GM23338 (cell line): ENCODE measurements around the gene GRID2IP.

Source experiments
- EZH2 ChIP-seq: fragments of 200-600 bp; sonication (generic); IDR thresholded peaks from one replicate; pipeline ENCODE4 v1.8.0; 2017; ENCODE audit warnings: antibody characterized with exemption, mild to moderate bottlenecking, low read depth; ENCODE audit not compliant: unreplicated experiment
- EZH2phosphoT487 ChIP-seq: fragments of 200-600 bp; sonication (generic); IDR thresholded peaks from one replicate; pipeline ENCODE4 v1.8.1; 2018; ENCODE audit warnings: antibody characterized with exemption; ENCODE audit not compliant: unreplicated experiment
- JUNB ChIP-seq: IDR thresholded peaks from one replicate; pipeline ENCODE4 v1.6.1; 2016; ENCODE audit warnings: antibody characterized with exemption; ENCODE audit not compliant: unreplicated experiment
- POLR2AphosphoS5 ChIP-seq: IDR thresholded peaks from 2 replicates; pipeline ENCODE4 v1.6.1; 2016; ENCODE audit warnings: antibody characterized with exemption, low read depth
- STAT1 ChIP-seq: IDR thresholded peaks from one replicate; pipeline ENCODE4 v1.6.1; 2016; ENCODE audit warnings: antibody characterized with exemption; ENCODE audit not compliant: unreplicated experiment
- ZNF114 ChIP-seq: fragments of 250-450 bp; sonication (Bioruptor Pico); IDR thresholded peaks from 2 replicates; pipeline ENCODE4 v1.5.0; 2020; ENCODE audit warnings: mild to moderate bottlenecking, moderate library complexity
- ZNF331 ChIP-seq: fragments of 250-450 bp; sonication (Bioruptor Pico); IDR thresholded peaks from 2 replicates; pipeline ENCODE4 v1.5.0; 2020; ENCODE audit warnings: low read depth, mild to moderate bottlenecking, moderate library complexity
- TF ChIP-seq, protein P1 (sequence below), 2 experiments: fragments of 200-600 bp in 1 of 2; sonication (generic) in 1 of 2; conservative IDR thresholded peaks; 2 replicates each; pipeline versions ENCODE4 v1.5.1 to v1.6.1; 2016 to 2017; ENCODE audit warnings: antibody characterized with exemption in 2 of 2, low read depth in 2 of 2, mild to moderate bottlenecking in 2 of 2, moderate library complexity in 1 of 2
- TF ChIP-seq, protein P2 (sequence below): IDR thresholded peaks from one replicate; pipeline ENCODE4 v1.6.1; 2018; ENCODE audit warnings: antibody characterized with exemption; ENCODE audit not compliant: unreplicated experiment
- TF ChIP-seq, protein P3 (sequence below): fragments of 250-450 bp; sonication (Bioruptor Pico); IDR thresholded peaks from 2 replicates; pipeline ENCODE4 v1.5.0; 2020; ENCODE audit warnings: mild to moderate bottlenecking, moderate library complexity

DNA sequence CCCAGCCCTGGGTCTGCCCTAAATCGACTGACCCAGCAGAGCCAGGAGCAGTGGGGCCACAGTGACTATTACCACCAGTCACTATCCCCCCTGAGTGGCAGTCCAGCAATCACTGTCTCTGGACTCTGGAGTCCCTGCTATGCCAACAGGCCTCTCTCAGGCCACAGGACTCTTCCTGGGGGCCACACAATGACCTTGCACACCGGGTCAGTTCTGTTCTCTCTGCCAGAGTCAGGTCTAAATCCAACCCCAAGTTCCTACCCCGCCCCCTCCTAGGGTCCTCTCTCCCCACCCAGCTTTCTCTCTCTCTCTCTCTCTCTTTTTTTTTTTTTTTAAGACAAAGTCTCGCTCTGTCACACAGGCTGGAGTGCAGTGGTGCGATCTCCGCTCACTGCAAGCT is 21.6 kb downstream of the GRID2IP start:
- TF ChIP-seq, protein P1, sequence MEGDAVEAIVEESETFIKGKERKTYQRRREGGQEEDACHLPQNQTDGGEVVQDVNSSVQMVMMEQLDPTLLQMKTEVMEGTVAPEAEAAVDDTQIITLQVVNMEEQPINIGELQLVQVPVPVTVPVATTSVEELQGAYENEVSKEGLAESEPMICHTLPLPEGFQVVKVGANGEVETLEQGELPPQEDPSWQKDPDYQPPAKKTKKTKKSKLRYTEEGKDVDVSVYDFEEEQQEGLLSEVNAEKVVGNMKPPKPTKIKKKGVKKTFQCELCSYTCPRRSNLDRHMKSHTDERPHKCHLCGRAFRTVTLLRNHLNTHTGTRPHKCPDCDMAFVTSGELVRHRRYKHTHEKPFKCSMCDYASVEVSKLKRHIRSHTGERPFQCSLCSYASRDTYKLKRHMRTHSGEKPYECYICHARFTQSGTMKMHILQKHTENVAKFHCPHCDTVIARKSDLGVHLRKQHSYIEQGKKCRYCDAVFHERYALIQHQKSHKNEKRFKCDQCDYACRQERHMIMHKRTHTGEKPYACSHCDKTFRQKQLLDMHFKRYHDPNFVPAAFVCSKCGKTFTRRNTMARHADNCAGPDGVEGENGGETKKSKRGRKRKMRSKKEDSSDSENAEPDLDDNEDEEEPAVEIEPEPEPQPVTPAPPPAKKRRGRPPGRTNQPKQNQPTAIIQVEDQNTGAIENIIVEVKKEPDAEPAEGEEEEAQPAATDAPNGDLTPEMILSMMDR (conservative IDR thresholded peaks at IDR 0.05; ENCODE audit: low read depth in 2 of 2) = no peak
- TF ChIP-seq EZH2phosphoT487 (no peak), EZH2 (no peak), POLR2AphosphoS5 (no peak), ZNF331 (CRISPR knock-in tag) (no peak), ZNF114 (CRISPR knock-in tag) (no peak), STAT1 (no peak), JUNB (no peak)
- TF ChIP-seq, protein P2, sequence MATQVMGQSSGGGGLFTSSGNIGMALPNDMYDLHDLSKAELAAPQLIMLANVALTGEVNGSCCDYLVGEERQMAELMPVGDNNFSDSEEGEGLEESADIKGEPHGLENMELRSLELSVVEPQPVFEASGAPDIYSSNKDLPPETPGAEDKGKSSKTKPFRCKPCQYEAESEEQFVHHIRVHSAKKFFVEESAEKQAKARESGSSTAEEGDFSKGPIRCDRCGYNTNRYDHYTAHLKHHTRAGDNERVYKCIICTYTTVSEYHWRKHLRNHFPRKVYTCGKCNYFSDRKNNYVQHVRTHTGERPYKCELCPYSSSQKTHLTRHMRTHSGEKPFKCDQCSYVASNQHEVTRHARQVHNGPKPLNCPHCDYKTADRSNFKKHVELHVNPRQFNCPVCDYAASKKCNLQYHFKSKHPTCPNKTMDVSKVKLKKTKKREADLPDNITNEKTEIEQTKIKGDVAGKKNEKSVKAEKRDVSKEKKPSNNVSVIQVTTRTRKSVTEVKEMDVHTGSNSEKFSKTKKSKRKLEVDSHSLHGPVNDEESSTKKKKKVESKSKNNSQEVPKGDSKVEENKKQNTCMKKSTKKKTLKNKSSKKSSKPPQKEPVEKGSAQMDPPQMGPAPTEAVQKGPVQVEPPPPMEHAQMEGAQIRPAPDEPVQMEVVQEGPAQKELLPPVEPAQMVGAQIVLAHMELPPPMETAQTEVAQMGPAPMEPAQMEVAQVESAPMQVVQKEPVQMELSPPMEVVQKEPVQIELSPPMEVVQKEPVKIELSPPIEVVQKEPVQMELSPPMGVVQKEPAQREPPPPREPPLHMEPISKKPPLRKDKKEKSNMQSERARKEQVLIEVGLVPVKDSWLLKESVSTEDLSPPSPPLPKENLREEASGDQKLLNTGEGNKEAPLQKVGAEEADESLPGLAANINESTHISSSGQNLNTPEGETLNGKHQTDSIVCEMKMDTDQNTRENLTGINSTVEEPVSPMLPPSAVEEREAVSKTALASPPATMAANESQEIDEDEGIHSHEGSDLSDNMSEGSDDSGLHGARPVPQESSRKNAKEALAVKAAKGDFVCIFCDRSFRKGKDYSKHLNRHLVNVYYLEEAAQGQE = no peak
- TF ChIP-seq, protein P3, sequence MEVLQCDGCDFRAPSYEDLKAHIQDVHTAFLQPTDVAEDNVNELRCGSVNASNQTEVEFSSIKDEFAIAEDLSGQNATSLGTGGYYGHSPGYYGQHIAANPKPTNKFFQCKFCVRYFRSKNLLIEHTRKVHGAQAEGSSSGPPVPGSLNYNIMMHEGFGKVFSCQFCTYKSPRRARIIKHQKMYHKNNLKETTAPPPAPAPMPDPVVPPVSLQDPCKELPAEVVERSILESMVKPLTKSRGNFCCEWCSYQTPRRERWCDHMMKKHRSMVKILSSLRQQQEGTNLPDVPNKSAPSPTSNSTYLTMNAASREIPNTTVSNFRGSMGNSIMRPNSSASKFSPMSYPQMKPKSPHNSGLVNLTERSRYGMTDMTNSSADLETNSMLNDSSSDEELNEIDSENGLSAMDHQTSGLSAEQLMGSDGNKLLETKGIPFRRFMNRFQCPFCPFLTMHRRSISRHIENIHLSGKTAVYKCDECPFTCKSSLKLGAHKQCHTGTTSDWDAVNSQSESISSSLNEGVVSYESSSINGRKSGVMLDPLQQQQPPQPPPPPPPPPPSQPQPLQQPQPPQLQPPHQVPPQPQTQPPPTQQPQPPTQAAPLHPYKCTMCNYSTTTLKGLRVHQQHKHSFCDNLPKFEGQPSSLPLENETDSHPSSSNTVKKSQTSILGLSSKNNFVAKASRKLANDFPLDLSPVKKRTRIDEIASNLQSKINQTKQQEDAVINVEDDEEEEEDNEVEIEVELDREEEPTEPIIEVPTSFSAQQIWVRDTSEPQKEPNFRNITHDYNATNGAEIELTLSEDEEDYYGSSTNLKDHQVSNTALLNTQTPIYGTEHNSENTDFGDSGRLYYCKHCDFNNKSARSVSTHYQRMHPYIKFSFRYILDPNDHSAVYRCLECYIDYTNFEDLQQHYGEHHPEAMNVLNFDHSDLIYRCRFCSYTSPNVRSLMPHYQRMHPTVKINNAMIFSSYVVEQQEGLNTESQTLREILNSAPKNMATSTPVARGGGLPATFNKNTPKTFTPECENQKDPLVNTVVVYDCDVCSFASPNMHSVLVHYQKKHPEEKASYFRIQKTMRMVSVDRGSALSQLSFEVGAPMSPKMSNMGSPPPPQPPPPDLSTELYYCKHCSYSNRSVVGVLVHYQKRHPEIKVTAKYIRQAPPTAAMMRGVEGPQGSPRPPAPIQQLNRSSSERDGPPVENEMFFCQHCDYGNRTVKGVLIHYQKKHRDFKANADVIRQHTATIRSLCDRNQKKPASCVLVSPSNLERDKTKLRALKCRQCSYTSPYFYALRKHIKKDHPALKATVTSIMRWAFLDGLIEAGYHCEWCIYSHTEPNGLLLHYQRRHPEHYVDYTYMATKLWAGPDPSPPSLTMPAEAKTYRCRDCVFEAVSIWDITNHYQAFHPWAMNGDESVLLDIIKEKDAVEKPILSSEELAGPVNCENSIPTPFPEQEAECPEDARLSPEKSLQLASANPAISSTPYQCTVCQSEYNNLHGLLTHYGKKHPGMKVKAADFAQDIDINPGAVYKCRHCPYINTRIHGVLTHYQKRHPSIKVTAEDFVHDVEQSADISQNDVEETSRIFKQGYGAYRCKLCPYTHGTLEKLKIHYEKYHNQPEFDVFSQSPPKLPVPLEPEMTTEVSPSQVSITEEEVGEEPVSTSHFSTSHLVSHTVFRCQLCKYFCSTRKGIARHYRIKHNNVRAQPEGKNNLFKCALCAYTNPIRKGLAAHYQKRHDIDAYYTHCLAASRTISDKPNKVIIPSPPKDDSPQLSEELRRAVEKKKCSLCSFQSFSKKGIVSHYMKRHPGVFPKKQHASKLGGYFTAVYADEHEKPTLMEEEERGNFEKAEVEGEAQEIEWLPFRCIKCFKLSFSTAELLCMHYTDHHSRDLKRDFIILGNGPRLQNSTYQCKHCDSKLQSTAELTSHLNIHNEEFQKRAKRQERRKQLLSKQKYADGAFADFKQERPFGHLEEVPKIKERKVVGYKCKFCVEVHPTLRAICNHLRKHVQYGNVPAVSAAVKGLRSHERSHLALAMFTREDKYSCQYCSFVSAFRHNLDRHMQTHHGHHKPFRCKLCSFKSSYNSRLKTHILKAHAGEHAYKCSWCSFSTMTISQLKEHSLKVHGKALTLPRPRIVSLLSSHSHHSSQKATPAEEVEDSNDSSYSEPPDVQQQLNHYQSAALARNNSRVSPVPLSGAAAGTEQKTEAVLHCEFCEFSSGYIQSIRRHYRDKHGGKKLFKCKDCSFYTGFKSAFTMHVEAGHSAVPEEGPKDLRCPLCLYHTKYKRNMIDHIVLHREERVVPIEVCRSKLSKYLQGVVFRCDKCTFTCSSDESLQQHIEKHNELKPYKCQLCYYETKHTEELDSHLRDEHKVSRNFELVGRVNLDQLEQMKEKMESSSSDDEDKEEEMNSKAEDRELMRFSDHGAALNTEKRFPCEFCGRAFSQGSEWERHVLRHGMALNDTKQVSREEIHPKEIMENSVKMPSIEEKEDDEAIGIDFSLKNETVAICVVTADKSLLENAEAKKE (CRISPR knock-in tag) = no peak
